HEK293 (cell line): Measurements from ENCODE around the gene MRPS10.

ENCODE experiments used
- CTCF ChIA-PET: fragments of 350-600 bp; formaldehyde crosslinking; extraction: SDS; loops from one replicate; lab custom pipeline; 2021; ENCODE audit warnings: antibody characterized with exemption; lab: Yijun Ruan, JAX
- POLR2A ChIA-PET: fragments of 300-600 bp; formaldehyde crosslinking; extraction: SDS; loops from one replicate; lab custom pipeline; 2020; ENCODE audit warnings: antibody characterized with exemption, inconsistent platforms; lab: Yijun Ruan, JAX
- H3K27ac ChIP-seq: fragments of 200-500 bp; sonication (Bioruptor generic); 2 replicates; pipeline ENCODE4 v1.5.1; 2014; ENCODE audit warnings: low read depth, low read length, control low read depth, inconsistent platforms; ENCODE audit errors: extremely low read depth
- H3K36me3 ChIP-seq, 2 experiments: fragments of 200-500 bp in 1 of 2; sonication (Bioruptor generic) in 1 of 2; 1 replicate in 1 of 2; 2 replicates in 1 of 2; pipeline ENCODE4 v1.5.1; 2014 to 2017; ENCODE audit warnings: inconsistent platforms in 2 of 2, low read length in 2 of 2; ENCODE audit not compliant: control insufficient read depth in 2 of 2, insufficient read depth in 1 of 2
- H3K4me1 ChIP-seq: fragments of 200-500 bp; sonication (Bioruptor generic); 2 replicates; pipeline ENCODE4 v1.5.1; 2014; ENCODE audit warnings: mild to moderate bottlenecking, low read length, inconsistent platforms; ENCODE audit not compliant: control insufficient read depth, insufficient read depth
- H3K4me3 ChIP-seq: 2 replicates; pipeline ENCODE4 v1.5.1; 2011; ENCODE audit warnings: low read depth, mild to moderate bottlenecking, control low read depth, low read length, moderate library complexity
- H3K9me3 ChIP-seq: fragments of 200-500 bp; sonication (Bioruptor generic); 2 replicates; pipeline ENCODE4 v1.5.1; 2014; ENCODE audit warnings: low read depth, low read length, inconsistent platforms; ENCODE audit not compliant: control insufficient read depth, insufficient read depth
- HOXD13 ChIP-seq: sonication (generic); formaldehyde crosslinking; IDR thresholded peaks from 2 replicates; pipeline ENCODE4 v1.8.0; 2022; ENCODE audit warnings: missing genetic modification reagents, borderline replicate concordance
- INSM2 ChIP-seq: fragments of 450-650 bp; formaldehyde crosslinking; IDR thresholded peaks from 2 replicates; pipeline ENCODE4 v1.5.1; 2016; ENCODE audit warnings: missing biosample characterization, missing genetic modification characterization
- KLF17 ChIP-seq: fragments of 450-650 bp; formaldehyde crosslinking; IDR thresholded peaks from 2 replicates; pipeline ENCODE4 v1.5.1; 2016; ENCODE audit warnings: missing biosample characterization, missing genetic modification characterization
- KLF7 ChIP-seq: fragments of 450-650 bp; formaldehyde crosslinking; IDR thresholded peaks from 2 replicates; pipeline ENCODE4 v1.5.1; 2016; ENCODE audit warnings: missing biosample characterization, missing genetic modification characterization, borderline replicate concordance
- OVOL3 ChIP-seq: fragments of 450-650 bp; formaldehyde crosslinking; IDR thresholded peaks from 2 replicates; pipeline ENCODE4 v1.5.1; 2016; ENCODE audit warnings: missing biosample characterization, missing genetic modification characterization
- REST ChIP-seq: fragments of 450-650 bp; formaldehyde crosslinking; IDR thresholded peaks from 2 replicates; pipeline ENCODE4 v1.5.1; 2016; ENCODE audit warnings: missing biosample characterization, missing genetic modification characterization
- SETDB1 ChIP-seq: IDR thresholded peaks from one replicate; pipeline ENCODE4 v1.6.1; 2017; ENCODE audit warnings: mild to moderate bottlenecking, low read length, moderate library complexity, mixed read lengths; ENCODE audit not compliant: insufficient read length
- TRIM28 ChIP-seq: IDR thresholded peaks from 2 replicates; pipeline ENCODE4 v1.6.1; 2011; ENCODE audit warnings: low read length, control low read depth, borderline replicate concordance
- ZFHX2 ChIP-seq: fragments of 450-650 bp; formaldehyde crosslinking; conservative IDR thresholded peaks from 2 replicates; pipeline ENCODE4 v1.5.1; 2016; ENCODE audit warnings: missing biosample characterization, missing genetic modification characterization
- ZNF140 ChIP-seq: fragments of 450-650 bp; formaldehyde crosslinking; IDR thresholded peaks from 2 replicates; pipeline ENCODE4 v1.5.1; 2016; ENCODE audit warnings: missing biosample characterization, missing genetic modification characterization
- ZNF280D ChIP-seq: fragments of 450-650 bp; formaldehyde crosslinking; IDR thresholded peaks from 2 replicates; pipeline ENCODE4 v1.5.1; 2016; ENCODE audit warnings: missing biosample characterization, missing genetic modification characterization
- ZNF324 ChIP-seq: fragments of 450-650 bp; formaldehyde crosslinking; IDR thresholded peaks from 2 replicates; pipeline ENCODE4 v1.5.1; 2016; ENCODE audit warnings: missing biosample characterization, missing genetic modification characterization
- ZNF335 ChIP-seq: fragments of 450-650 bp; formaldehyde crosslinking; conservative IDR thresholded peaks from 2 replicates; pipeline ENCODE4 v1.5.1; 2016; ENCODE audit warnings: missing biosample characterization, missing genetic modification characterization
- ZNF501 ChIP-seq: fragments of 450-650 bp; formaldehyde crosslinking; IDR thresholded peaks from 2 replicates; pipeline ENCODE4 v1.5.1; 2016; ENCODE audit warnings: missing biosample characterization, missing genetic modification characterization
- ZNF514 ChIP-seq: fragments of 450-650 bp; formaldehyde crosslinking; IDR thresholded peaks from 2 replicates; pipeline ENCODE4 v1.5.1; 2016; ENCODE audit warnings: missing biosample characterization, missing genetic modification characterization
- ZNF529 ChIP-seq: fragments of 450-650 bp; formaldehyde crosslinking; IDR thresholded peaks from 2 replicates; pipeline ENCODE4 v1.5.1; 2017; ENCODE audit warnings: missing genetic modification characterization, missing biosample characterization; ENCODE audit not compliant: insufficient replicate concordance
- ZNF596 ChIP-seq: fragments of 450-650 bp; IDR thresholded peaks from 2 replicates; pipeline ENCODE4 v1.5.0; 2018; ENCODE audit warnings: missing biosample characterization, mild to moderate bottlenecking, missing genetic modification characterization, moderate library complexity
- ZNF76 ChIP-seq: fragments of 450-650 bp; formaldehyde crosslinking; IDR thresholded peaks from 2 replicates; pipeline ENCODE4; 2016; ENCODE audit warnings: low read depth, missing biosample characterization, missing genetic modification characterization, borderline replicate concordance
- ZNF791 ChIP-seq: fragments of 450-650 bp; formaldehyde crosslinking; IDR thresholded peaks from 2 replicates; pipeline ENCODE4 v1.5.1; 2016; ENCODE audit warnings: missing biosample characterization, missing genetic modification characterization
- ZSCAN16 ChIP-seq: fragments of 450-650 bp; formaldehyde crosslinking; IDR thresholded peaks from 2 replicates; pipeline ENCODE4 v1.5.1; 2016; ENCODE audit warnings: missing biosample characterization, missing genetic modification characterization

Gene MRPS10

GRCh38 chr6:42254505-42254904 is 36.8 kb upstream of the MRPS10 start:
- H3K4me1 ChIP-seq = peaks cover 10% of the 10 kb centered on the region
- H3K9me3 ChIP-seq = no peaks in the 10 kb centered on the region
- no peak overlapping the region for H3K4me3 ChIP-seq
- TF ChIP-seq ZNF501 (tag by site-specific recombination) (no peak), KLF17 (tag by site-specific recombination) (no peak), ZNF280D (tag by site-specific recombination) (no peak), SETDB1 (no peak), ZNF76 (tag by site-specific recombination) (no peak), ZNF140 (tag by site-specific recombination) (no peak), ZSCAN16 (no peak), ZNF529 (tag by site-specific recombination) (no peak), ZNF791 (tag by site-specific recombination) (no peak), ZNF514 (no peak), OVOL3 (tag by site-specific recombination) (no peak), KLF7 (no peak), REST (tag by site-specific recombination) (no peak), INSM2 (tag by site-specific recombination) (no peak), ZNF596 (tag by site-specific recombination) (no peak), HOXD13 (CRISPR knock-in tag) (no peak), TRIM28 (no peak), ZNF335 (tag by site-specific recombination) (no peak), ZFHX2 (no peak), ZNF324 (no peak)
- peaks cover 0 to 17% of the 10 kb centered on the region in 2 experiments; a peak in 1 of 3 replicates for H3K36me3 ChIP-seq
- POLR2A ChIA-PET = no interaction called here
- CTCF ChIA-PET = no interaction called here
- H3K27ac ChIP-seq = no peak overlapping the region
